ENCODE measurements around the gene MFAP2. TPM values are rescaled to one million over a fixed set of nuclear protein-coding genes. Genes with fewer than 3 reads are reported as not detected.

MFAP2 gene
- total and polyA plus RNA-seq, 9 donors, result 16.0 to 83.6 (median 36.1) TPM

- H3K27ac ChIP-seq, result peak overlapping the region; percentile 89 to 91
- no peaks in the 10 kb centered on the region for H3K36me3 ChIP-seq
- WGBS, 3 donors, result 18 to 19% (median 19%) methylated on average over 20 of the region's 20 CpGs
- peak; percentile 55 for TF ChIP-seq POLR2A (IDR thresholded peaks at IDR 0.05)
- TF ChIP-seq CTCF (IDR thresholded peaks at IDR 0.05), result no peak
- no peak for TF ChIP-seq EP300 (IDR thresholded peaks at IDR 0.05)
- peak overlapping the region; percentile 48 for H3K4me3 ChIP-seq
- H3K9me3 ChIP-seq, result no peaks in the 10 kb centered on the region
- peaks cover 8% of the 10 kb centered on the region for H3K4me1 ChIP-seq (ENCODE audit: insufficient read depth)
- peak; percentile 84 to 91 (median 87) for DNase-seq
- intact Hi-C loops (cut with DNase I), result no loop called here
- no peaks in the 10 kb centered on the region for H3K27me3 ChIP-seq
These were observed 1.6 kb downstream of the MFAP2 start for GRCh38 chr1:16978567-16979474.

GRCh38 chr1:16978139-16978538 lies 2.3 kb downstream of the MFAP2 start:
- TF ChIP-seq POLR2A (IDR thresholded peaks at IDR 0.05), result no peak
- TF ChIP-seq EP300 (IDR thresholded peaks at IDR 0.05), result no peak
- no peak for TF ChIP-seq CTCF (IDR thresholded peaks at IDR 0.05)
- Histone ChIP-seq H3K27me3 (no peaks in the 10 kb centered on the region), H3K9me3 (no peaks in the 10 kb centered on the region), H3K36me3 (no peaks in the 10 kb centered on the region), H3K4me1 (ENCODE audit: insufficient read depth) (peaks cover 8% of the 10 kb centered on the region), H3K4me3 (no peak overlapping the region), H3K27ac (peak overlapping the region; percentile 89 to 91)
- no peak for DNase-seq
- WGBS, 3 donors, result 80 to 91% (median 84%) methylated on average over 4 of the region's 4 CpGs
- intact Hi-C loops (cut with DNase I), result no loop called here

GRCh38 chr1:16977377-16977776 lies 3.0 kb downstream of the MFAP2 start:
- Histone ChIP-seq H3K4me3 (no peak overlapping the region), H3K4me1 (ENCODE audit: insufficient read depth) (peaks cover 8% of the 10 kb centered on the region), H3K9me3 (no peaks in the 10 kb centered on the region), H3K27ac (peak overlapping the region in 1 of 2 donors; percentile 32), H3K36me3 (no peaks in the 10 kb centered on the region), H3K27me3 (no peaks in the 10 kb centered on the region)
- WGBS, 3 donors, result 90 to 95% (median 94%) methylated on average over 5 of the region's 5 CpGs
- TF ChIP-seq POLR2A (IDR thresholded peaks at IDR 0.05) (no peak), EP300 (IDR thresholded peaks at IDR 0.05) (no peak), CTCF (IDR thresholded peaks at IDR 0.05) (no peak)
- DNase-seq, result no peak
- intact Hi-C loops (cut with DNase I), result no loop called here

GRCh38 chr1:16976966-16977365 lies 3.5 kb downstream of the MFAP2 start:
- TF ChIP-seq POLR2A (IDR thresholded peaks at IDR 0.05), result no peak
- no peak for TF ChIP-seq EP300 (IDR thresholded peaks at IDR 0.05)
- TF ChIP-seq CTCF (IDR thresholded peaks at IDR 0.05), result no peak
- peak in 1 of 5 donors; percentile 67 for DNase-seq
- WGBS, 3 donors, result 81 to 87% (median 83%) methylated on average over 16 of the region's 16 CpGs
- Histone ChIP-seq H3K27ac (peak overlapping the region in 1 of 2 donors; percentile 32), H3K27me3 (no peaks in the 10 kb centered on the region), H3K4me3 (no peak overlapping the region), H3K4me1 (ENCODE audit: insufficient read depth) (peaks cover 8% of the 10 kb centered on the region), H3K36me3 (no peaks in the 10 kb centered on the region), H3K9me3 (no peaks in the 10 kb centered on the region)
- intact Hi-C loops (cut with DNase I), result no loop called here

Measured in ovary (tissue), 9 donors.